IMR-90 (cell line): ENCODE measurements around the gene MAML3. TPM values are rescaled to one million over a fixed set of nuclear protein-coding genes. Genes with fewer than 3 reads are reported as not detected.

Source experiments
- ATAC-seq: fragments of 200-7000 bp; cut with Tn5 transposase; 2 replicates; pipeline ENCODE4 v1.9.1; 2020; ENCODE audit warnings: low read depth, mild to moderate bottlenecking, moderate library complexity
- BruUV-seq: library from RNA; stranded (reverse); fragments of 400-500 nt; replicated peaks from 2 replicates; lab custom pipeline; 2021; lab: Mats Ljungman, UMichigan
- CTCF ChIA-PET: fragments of 300-600 bp; formaldehyde crosslinking; extraction: SDS; loops from one replicate; lab custom pipeline; 2021; ENCODE audit warnings: antibody characterized with exemption; lab: Yijun Ruan, JAX
- POLR2A ChIA-PET: fragments of 300-600 bp; sonication (Branson Sonifier 250); formaldehyde crosslinking; loops from one replicate; lab custom pipeline; 2022; ENCODE audit warnings: antibody characterized with exemption; ENCODE audit not compliant: unreplicated experiment; lab: Charles Lee
- DNase-seq: peaks from one replicate; pipeline ENCODE4 v3.0.0; 2013
- H2AFZ ChIP-seq: replicated peaks from 2 replicates; pipeline ENCODE3; 2013; ENCODE audit warnings: low read length, mild to moderate bottlenecking; ENCODE audit not compliant: poor library complexity
- H2AK5ac ChIP-seq: 2 replicates; pipeline ENCODE4 v1.6.1; 2013; ENCODE audit warnings: low read depth, low read length, inconsistent platforms
- H2AK9ac ChIP-seq: replicated peaks from 2 replicates; pipeline ENCODE3; 2013; ENCODE audit warnings: mild to moderate bottlenecking, low read depth, low read length, moderate library complexity; ENCODE audit not compliant: poor library complexity
- H2BK120ac ChIP-seq: 2 replicates; pipeline ENCODE4 v1.6.1; 2013; ENCODE audit warnings: low read depth, low read length, inconsistent platforms
- H2BK15ac ChIP-seq: 3 replicates; pipeline ENCODE4 v1.6.1; 2013; ENCODE audit warnings: low read depth, low read length, inconsistent platforms
- H2BK20ac ChIP-seq: 2 replicates; pipeline ENCODE4 v1.6.1; 2013; ENCODE audit warnings: low read depth, mild to moderate bottlenecking, inconsistent platforms, low read length, moderate library complexity
- H2BK5ac ChIP-seq: 2 replicates; pipeline ENCODE4 v1.6.1; 2013; ENCODE audit warnings: mild to moderate bottlenecking, low read depth, low read length, inconsistent platforms; ENCODE audit not compliant: poor library complexity, severe bottlenecking
- H3K14ac ChIP-seq: replicated peaks from 2 replicates; pipeline ENCODE4 v1.6.1; 2013; ENCODE audit warnings: low read depth, low read length, inconsistent platforms
- H3K18ac ChIP-seq: 2 replicates; pipeline ENCODE4 v1.6.1; 2013; ENCODE audit warnings: low read depth, low read length, control low read depth
- H3K23ac ChIP-seq: 2 replicates; pipeline ENCODE4 v1.6.1; 2013; ENCODE audit warnings: low read depth, low read length, inconsistent platforms
- H3K27ac ChIP-seq: 2 replicates; pipeline ENCODE4 v1.5.1; 2013; ENCODE audit warnings: mild to moderate bottlenecking, control low read depth, low read length; ENCODE audit not compliant: insufficient read depth
- H3K27me3 ChIP-seq: 2 replicates; pipeline ENCODE4 v1.6.1; 2013; ENCODE audit warnings: low read length; ENCODE audit not compliant: control insufficient read depth, insufficient read depth
- H3K36me3 ChIP-seq: 2 replicates; pipeline ENCODE4 v1.6.1; 2013; ENCODE audit warnings: low read length, mixed read lengths; ENCODE audit not compliant: control insufficient read depth, insufficient read depth
- H3K4ac ChIP-seq: 2 replicates; pipeline ENCODE4 v1.6.1; 2013; ENCODE audit warnings: low read depth, low read length, inconsistent platforms
- H3K4me1 ChIP-seq: 2 replicates; pipeline ENCODE4 v1.6.1; 2013; ENCODE audit warnings: low read length, mixed read lengths; ENCODE audit not compliant: control insufficient read depth, insufficient read depth
- H3K4me2 ChIP-seq: 2 replicates; pipeline ENCODE4 v1.6.1; 2013; ENCODE audit warnings: low read depth, mild to moderate bottlenecking, control low read depth, low read length, moderate library complexity
- H3K4me3 ChIP-seq: 2 replicates; pipeline ENCODE4 v1.5.1; 2013; ENCODE audit warnings: low read depth, mild to moderate bottlenecking, control low read depth, low read length, moderate library complexity; ENCODE audit not compliant: insufficient read depth
- H3K56ac ChIP-seq: 2 replicates; pipeline ENCODE4 v1.6.1; 2013; ENCODE audit warnings: low read length, inconsistent platforms; ENCODE audit not compliant: insufficient read depth; ENCODE audit errors: extremely low read depth
- H3K79me1 ChIP-seq, 2 experiments: 2 replicates each; pipeline ENCODE4 v1.6.1; 2013; ENCODE audit warnings: low read length in 2 of 2, inconsistent platforms in 1 of 2, low read depth in 1 of 2
- H3K9ac ChIP-seq: 2 replicates; pipeline ENCODE4 v1.6.1; 2013; ENCODE audit warnings: low read depth, low read length, control low read depth
- H3K9me1 ChIP-seq: 2 replicates; pipeline ENCODE4 v1.6.1; 2013; ENCODE audit warnings: low read length, inconsistent platforms; ENCODE audit not compliant: insufficient read depth
- H3K9me3 ChIP-seq: 2 replicates; pipeline ENCODE4 v1.6.1; 2013; ENCODE audit warnings: low read length; ENCODE audit not compliant: control insufficient read depth, insufficient read depth
- H4K20me1 ChIP-seq: 2 replicates; pipeline ENCODE4 v1.6.1; 2013; ENCODE audit warnings: low read length, inconsistent platforms; ENCODE audit not compliant: insufficient read depth
- H4K5ac ChIP-seq: 2 replicates; pipeline ENCODE4 v1.6.1; 2013; ENCODE audit warnings: mild to moderate bottlenecking, low read depth, low read length, control low read depth
- H4K8ac ChIP-seq, 2 experiments: 2 replicates each; pipeline ENCODE4 v1.6.1; 2013; ENCODE audit warnings: low read depth in 2 of 2, low read length in 2 of 2, control low read depth in 1 of 2, inconsistent platforms in 1 of 2
- H4K91ac ChIP-seq: 2 replicates; pipeline ENCODE4 v1.6.1; 2013; ENCODE audit warnings: low read depth, low read length, inconsistent platforms; ENCODE audit not compliant: insufficient read depth
- CHD1 ChIP-seq: IDR thresholded peaks from 2 replicates; pipeline ENCODE4 v1.6.1; 2012; ENCODE audit warnings: low read depth, low read length, improper control_type of control experiment
- NFE2L2 ChIP-seq: fragments of 150-350 bp; IDR thresholded peaks from 2 replicates; pipeline ENCODE4 v1.6.1; 2016; ENCODE audit warnings: low read depth, mild to moderate bottlenecking, low read length
- RCOR1 ChIP-seq: IDR thresholded peaks from 2 replicates; pipeline ENCODE4 v1.6.1; 2012; ENCODE audit warnings: mild to moderate bottlenecking, low read length, improper control_type of control experiment; ENCODE audit not compliant: insufficient replicate concordance
- SMC3 ChIP-seq: fragments of 150-350 bp; IDR thresholded peaks from 2 replicates; pipeline ENCODE4 v1.6.1; 2016; ENCODE audit warnings: low read depth, mild to moderate bottlenecking, antibody characterized with exemption, low read length, moderate library complexity
- WGBS, 2 experiments: methylation state at CpG; one replicate each; pipeline versions ENCODE4 v1.1.5 to v1.1.7; 2013; ENCODE audit warnings: missing lambda C conversion rate in 2 of 2; ENCODE audit not compliant: insufficient read length in 1 of 2; ENCODE audit errors: extremely low coverage in 2 of 2; 5-methylcytosine and 5-hydroxymethylcytosine counted together
- dilution Hi-C: fragments of 300-500 bp; cut with HindIII; formaldehyde crosslinking; loops from one replicate; pipeline ENCODE4 v1.14.3; 2018; ENCODE audit warnings: low sequenced_read_pairs; ENCODE audit not compliant: unreplicated experiment
- in situ Hi-C: fragments of 300-500 bp; cut with MboI; formaldehyde crosslinking; loops from 3 replicates; pipeline ENCODE4 v1.14.3; 2019; ENCODE audit warnings: low sequenced_read_pairs, inconsistent platforms, mixed read lengths
- intact Hi-C: fragments of 100-400 bp; cut with micrococcal nuclease; formaldehyde crosslinking; loops from 2 replicates; pipeline ENCODE4 v1.10.0; 2022
- polyA plus RNA-seq, 3 experiments: library from polyadenylated mRNA; depleted of rRNA; stranded (reverse); fragments of >200 nt; gene quantifications; 2 replicates each; pipeline ENCODE4 v1.2.3, GENCODE V29; 2012; ENCODE audit warnings: low replicate concordance in 1 of 3
- total RNA-seq: library from RNA; depleted of rRNA; stranded (reverse); fragments of >200 nt; gene quantifications from 2 replicates; pipeline ENCODE4 v1.2.3, GENCODE V29; 2012
- TF ChIP-seq, protein P1 (sequence below): fragments of 150-350 bp; IDR thresholded peaks from 2 replicates; pipeline ENCODE4 v1.6.1; 2016; ENCODE audit warnings: low read depth, mild to moderate bottlenecking, low read length, moderate library complexity, borderline replicate concordance

MAML3 gene
- total and polyA plus RNA-seq, 2 of the 4 experiments (the other 2 are of a cell fraction) = 0.90 to 1.7 TPM

DNA sequence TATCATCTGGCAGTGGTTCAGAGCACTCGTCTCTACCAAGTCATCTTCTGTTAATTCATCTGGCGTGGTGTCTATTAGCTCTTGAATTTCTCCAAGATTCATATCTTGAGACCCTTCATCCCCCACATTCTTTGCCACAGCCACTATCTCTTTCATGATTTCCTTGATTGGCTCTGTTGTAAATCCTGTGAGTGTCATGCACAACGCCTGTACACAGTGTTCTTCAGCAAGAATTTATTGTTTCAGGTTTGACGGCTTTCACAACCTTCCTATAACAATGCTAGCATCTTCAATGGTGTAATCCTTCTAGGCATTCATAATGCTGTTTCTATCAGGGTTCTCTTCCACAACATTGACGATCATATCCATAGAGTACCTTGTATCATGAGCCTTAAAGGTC, 457.5 kb downstream of the MAML3 start:
- Histone ChIP-seq H3K9me1 (no peaks in the 10 kb centered on the region), H3K23ac (no peak overlapping the region), H3K4ac (no peak overlapping the region), H3K27me3 (no peaks in the 10 kb centered on the region), H4K8ac (no peak overlapping the region), H3K18ac (no peak overlapping the region), H3K79me1 (no peaks in the 10 kb centered on the region), H2AK9ac (no peak overlapping the region), H3K27ac (no peak overlapping the region), H4K91ac (no peak overlapping the region), H2BK5ac (no peak overlapping the region), H4K20me1 (no peaks in the 10 kb centered on the region), H3K4me2 (no peak overlapping the region), H2BK15ac (no peak overlapping the region), H2AK5ac (no peak overlapping the region), H3K4me1 (no peaks in the 10 kb centered on the region), H3K9ac (no peak overlapping the region), H2BK120ac (no peak overlapping the region), H2BK20ac (no peak overlapping the region), H3K4me3 (no peak overlapping the region), H3K9me3 (no peaks in the 10 kb centered on the region; the same call in 1 of the 2 replicates), H4K5ac (no peak overlapping the region), H3K36me3 (no peaks in the 10 kb centered on the region), H2AFZ (no peak overlapping the region), H3K56ac (no peak overlapping the region), H3K14ac (no peak overlapping the region)
- in situ Hi-C loops (no loop called here), dilution Hi-C loops (no loop called here), intact Hi-C loops (no loop called here)
- no TSS peak for BruUV-seq
- no peak for ATAC-seq
- POLR2A ChIA-PET = no interaction called here
- DNase-seq = no peak
- CTCF ChIA-PET = no interaction called here
- WGBS, 2 experiments = 59% methylated on average over 3 of the region's 5 CpGs; no CpG with 5 or more reads in 1 of the 2 experiments
- TF ChIP-seq, protein P1, sequence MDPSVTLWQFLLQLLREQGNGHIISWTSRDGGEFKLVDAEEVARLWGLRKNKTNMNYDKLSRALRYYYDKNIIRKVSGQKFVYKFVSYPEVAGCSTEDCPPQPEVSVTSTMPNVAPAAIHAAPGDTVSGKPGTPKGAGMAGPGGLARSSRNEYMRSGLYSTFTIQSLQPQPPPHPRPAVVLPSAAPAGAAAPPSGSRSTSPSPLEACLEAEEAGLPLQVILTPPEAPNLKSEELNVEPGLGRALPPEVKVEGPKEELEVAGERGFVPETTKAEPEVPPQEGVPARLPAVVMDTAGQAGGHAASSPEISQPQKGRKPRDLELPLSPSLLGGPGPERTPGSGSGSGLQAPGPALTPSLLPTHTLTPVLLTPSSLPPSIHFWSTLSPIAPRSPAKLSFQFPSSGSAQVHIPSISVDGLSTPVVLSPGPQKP = no peak
- TF ChIP-seq RCOR1 (no peak), SMC3 (no peak), NFE2L2 (no peak), CHD1 (no peak)
